SU-DHL-6 (cell line): Measurements from ENCODE around the gene UBXN4.

Experiments
- EZH2phosphoT487 ChIP-seq: fragments of 200-600 bp; sonication (generic), shearing (Covaris generic); conservative IDR thresholded peaks from 2 replicates; pipeline ENCODE4 v1.6.1; 2018; ENCODE audit warnings: mild to moderate bottlenecking, antibody characterized with exemption, low read length, moderate library complexity, mixed read lengths
- TF ChIP-seq, protein P1 (sequence below): fragments of 200-600 bp; sonication (generic); IDR thresholded peaks from one replicate; pipeline ENCODE4 v1.5.1; 2017; ENCODE audit warnings: antibody characterized with exemption, mild to moderate bottlenecking, low read length, moderate library complexity; ENCODE audit not compliant: insufficient read depth, poor library complexity, severe bottlenecking

DNA sequence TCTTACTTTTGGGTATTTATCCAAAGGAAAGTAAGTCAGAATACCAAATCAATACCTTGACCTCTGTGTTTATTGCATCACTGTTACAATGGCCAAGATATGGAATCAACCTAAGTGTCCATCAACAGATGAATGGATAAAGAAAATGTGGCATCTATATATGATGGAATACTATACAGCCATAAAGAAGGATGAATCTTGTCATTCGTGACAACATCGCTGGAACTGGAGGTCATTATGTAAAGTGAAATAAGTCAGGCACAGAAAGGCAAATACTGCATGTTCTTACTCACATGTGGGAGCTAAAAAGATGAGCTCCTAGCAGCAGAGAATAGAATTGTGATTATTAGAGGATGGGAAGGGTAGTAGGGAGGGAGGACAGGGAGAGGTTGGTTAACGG is 60.7 kb downstream of the UBXN4 start:
- TF ChIP-seq, protein P1, sequence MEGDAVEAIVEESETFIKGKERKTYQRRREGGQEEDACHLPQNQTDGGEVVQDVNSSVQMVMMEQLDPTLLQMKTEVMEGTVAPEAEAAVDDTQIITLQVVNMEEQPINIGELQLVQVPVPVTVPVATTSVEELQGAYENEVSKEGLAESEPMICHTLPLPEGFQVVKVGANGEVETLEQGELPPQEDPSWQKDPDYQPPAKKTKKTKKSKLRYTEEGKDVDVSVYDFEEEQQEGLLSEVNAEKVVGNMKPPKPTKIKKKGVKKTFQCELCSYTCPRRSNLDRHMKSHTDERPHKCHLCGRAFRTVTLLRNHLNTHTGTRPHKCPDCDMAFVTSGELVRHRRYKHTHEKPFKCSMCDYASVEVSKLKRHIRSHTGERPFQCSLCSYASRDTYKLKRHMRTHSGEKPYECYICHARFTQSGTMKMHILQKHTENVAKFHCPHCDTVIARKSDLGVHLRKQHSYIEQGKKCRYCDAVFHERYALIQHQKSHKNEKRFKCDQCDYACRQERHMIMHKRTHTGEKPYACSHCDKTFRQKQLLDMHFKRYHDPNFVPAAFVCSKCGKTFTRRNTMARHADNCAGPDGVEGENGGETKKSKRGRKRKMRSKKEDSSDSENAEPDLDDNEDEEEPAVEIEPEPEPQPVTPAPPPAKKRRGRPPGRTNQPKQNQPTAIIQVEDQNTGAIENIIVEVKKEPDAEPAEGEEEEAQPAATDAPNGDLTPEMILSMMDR = no peak
- TF ChIP-seq EZH2phosphoT487 = no peak
